ENCODE data around the gene NEAT1. TPM values are rescaled to one million over a fixed set of nuclear protein-coding genes. Genes with fewer than 3 reads are reported as not detected.
A peak's percentile ranks its signal among the peaks of the same experiment; 100 is the strongest.

The NEAT1 gene
- total RNA-seq, 4 donors from 2014 or later, result 195 to 1,623 (median 652) TPM

DNA sequence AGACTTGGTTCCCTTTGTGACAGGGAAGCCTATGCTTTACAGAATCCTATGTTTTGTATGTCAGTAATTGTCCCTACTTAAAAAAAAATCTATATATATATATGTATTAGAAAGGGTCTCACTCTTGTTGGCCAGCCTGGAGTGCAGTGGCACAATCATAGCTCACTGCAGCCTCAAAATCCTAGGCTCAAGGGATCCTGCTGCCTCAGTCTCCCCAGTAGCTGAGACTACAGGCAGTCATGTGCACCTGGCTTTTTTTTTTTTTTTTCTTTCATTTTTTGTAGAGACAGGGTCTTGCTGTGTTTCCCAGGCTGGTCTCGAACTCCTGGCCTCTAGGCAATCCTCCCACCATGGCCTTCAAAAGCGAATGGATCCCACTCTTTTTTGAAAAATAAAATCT, 2.1 kb upstream of the NEAT1 start:
- H3K4me1 ChIP-seq, result peaks cover 53 to 54% of the 10 kb centered on the region in 2 donors
- H3K36me3 ChIP-seq, result peaks cover 16 to 28% of the 10 kb centered on the region in 2 donors
- DNase-seq, result no peak
- peak overlapping the region in 1 of 3 donors; percentile 85 for H3K4me3 ChIP-seq (replicated peaks in 1 of 3)
- H3K9me3 ChIP-seq, result no peaks in the 10 kb centered on the region
- H3K27me3 ChIP-seq, result no peaks in the 10 kb centered on the region
- intact Hi-C loops (cut with DNase I), result no loop called here
- TF ChIP-seq POLR2A (IDR thresholded peaks at IDR 0.05), result no peak
- TF ChIP-seq, protein P1, sequence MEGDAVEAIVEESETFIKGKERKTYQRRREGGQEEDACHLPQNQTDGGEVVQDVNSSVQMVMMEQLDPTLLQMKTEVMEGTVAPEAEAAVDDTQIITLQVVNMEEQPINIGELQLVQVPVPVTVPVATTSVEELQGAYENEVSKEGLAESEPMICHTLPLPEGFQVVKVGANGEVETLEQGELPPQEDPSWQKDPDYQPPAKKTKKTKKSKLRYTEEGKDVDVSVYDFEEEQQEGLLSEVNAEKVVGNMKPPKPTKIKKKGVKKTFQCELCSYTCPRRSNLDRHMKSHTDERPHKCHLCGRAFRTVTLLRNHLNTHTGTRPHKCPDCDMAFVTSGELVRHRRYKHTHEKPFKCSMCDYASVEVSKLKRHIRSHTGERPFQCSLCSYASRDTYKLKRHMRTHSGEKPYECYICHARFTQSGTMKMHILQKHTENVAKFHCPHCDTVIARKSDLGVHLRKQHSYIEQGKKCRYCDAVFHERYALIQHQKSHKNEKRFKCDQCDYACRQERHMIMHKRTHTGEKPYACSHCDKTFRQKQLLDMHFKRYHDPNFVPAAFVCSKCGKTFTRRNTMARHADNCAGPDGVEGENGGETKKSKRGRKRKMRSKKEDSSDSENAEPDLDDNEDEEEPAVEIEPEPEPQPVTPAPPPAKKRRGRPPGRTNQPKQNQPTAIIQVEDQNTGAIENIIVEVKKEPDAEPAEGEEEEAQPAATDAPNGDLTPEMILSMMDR (IDR thresholded peaks at IDR 0.05), result no peak
- WGBS, 2 donors, result 77 to 91% methylated on average over 2 of the region's 2 CpGs
- H3K27ac ChIP-seq, result peak overlapping the region; percentile 98 to 100 (median 100)

DNA sequence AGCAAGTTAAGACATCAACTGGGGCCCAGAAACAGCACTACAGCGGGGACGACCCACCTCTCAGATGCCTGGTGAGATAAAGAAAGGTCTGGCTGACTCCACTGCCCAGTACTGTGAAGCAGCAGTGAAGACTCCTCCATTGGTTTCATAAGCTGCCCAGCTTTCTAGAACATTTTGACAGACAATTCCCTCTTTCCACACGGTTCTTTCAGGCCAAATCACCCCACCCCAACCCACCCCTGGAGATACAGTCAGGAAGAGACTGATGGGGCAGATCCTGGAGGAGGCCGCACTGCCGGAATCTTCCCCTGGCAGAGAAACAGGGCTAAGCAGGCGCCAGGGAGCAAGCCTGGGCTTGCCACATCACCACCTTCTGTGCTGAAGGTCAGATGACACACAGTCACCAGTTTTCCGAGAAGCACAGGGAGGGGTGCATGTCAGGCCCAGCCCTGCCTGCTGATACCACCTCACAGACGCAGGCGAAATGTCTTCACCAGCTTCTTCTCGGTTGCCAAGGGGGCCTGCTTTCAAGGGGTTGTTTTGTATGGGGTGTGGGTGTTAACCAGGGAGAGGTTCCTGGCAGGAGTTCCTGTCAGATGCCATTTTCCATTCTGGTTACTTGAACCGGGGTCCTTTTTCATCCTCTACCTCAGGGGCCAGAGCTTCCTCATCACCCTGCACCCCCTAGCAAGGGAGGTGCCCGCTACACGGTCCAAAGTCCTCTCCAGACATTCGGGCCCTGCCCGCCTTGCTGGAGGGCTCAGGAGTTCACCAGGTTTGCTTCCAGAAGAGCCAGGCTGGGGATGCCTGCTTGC, 1.4 kb upstream of the NEAT1 start:
- H3K4me1 ChIP-seq, result peaks cover 47 to 48% of the 10 kb centered on the region in 2 donors
- H3K4me3 ChIP-seq (replicated peaks in 1 of 3), result peak overlapping the region in 2 of 3 donors; percentile 36 to 85
- 5 to 14% methylated on average over 11 to 15 of the region's 15 CpGs for WGBS, 2 donors
- H3K27me3 ChIP-seq, result no peaks in the 10 kb centered on the region
- H3K27ac ChIP-seq, result peak overlapping the region; percentile 98 to 100 (median 100)
- TF ChIP-seq POLR2A (IDR thresholded peaks at IDR 0.05), result peak; percentile 38 to 81
- TF ChIP-seq, protein P1 (IDR thresholded peaks at IDR 0.05), result no peak
- no peaks in the 10 kb centered on the region for H3K9me3 ChIP-seq
- H3K36me3 ChIP-seq, result peaks cover 23 to 34% of the 10 kb centered on the region in 2 donors
- intact Hi-C loops (cut with DNase I), result no loop called here
- DNase-seq, result peak; percentile 96

DNA sequence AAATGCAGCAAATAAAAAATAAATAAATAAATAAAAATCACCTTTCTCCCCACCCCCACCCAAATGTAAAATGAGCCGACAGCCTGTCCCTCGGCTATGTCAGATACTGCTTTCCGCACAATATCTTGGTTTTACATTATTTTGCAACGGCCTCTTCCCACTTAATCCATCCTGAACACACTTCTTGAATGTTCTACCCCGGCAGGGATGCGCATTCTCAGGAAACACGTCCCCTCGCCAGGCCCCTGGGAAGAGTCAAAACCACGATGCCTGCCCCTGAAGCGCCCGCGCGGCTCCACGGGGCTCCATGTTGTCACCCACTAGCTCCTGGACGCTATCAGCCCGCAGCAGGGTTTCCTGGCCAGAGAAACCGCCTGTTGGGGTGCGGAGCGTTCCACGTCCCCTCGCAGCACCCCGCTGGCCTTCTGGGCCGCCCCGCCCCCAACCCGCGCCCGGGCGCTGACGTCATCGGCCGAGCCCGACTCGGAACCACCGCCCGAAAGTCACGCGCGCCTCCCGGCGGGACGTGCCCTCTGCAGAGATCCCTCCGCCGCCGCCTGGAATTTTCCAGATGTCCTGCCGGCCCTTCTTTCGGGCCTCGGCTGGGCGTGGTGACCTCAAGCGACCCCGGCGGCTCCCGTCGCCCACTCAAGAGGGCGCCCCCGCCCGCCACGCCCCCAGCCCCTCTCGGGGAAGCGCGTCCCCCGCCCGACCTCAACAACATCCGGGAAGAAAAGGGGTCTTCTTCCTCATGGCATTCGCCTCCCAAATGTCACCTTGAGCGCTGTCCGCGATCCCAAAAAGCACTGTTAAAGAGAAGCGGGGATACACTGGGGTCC, 585 bp upstream of the NEAT1 start:
- intact Hi-C loops (cut with DNase I), result no loop called here
- DNase-seq, result peak; percentile 97 to 99
- WGBS, 2 donors, result 1 to 2% methylated on average over 21 to 59 of the region's 68 CpGs

DNA sequence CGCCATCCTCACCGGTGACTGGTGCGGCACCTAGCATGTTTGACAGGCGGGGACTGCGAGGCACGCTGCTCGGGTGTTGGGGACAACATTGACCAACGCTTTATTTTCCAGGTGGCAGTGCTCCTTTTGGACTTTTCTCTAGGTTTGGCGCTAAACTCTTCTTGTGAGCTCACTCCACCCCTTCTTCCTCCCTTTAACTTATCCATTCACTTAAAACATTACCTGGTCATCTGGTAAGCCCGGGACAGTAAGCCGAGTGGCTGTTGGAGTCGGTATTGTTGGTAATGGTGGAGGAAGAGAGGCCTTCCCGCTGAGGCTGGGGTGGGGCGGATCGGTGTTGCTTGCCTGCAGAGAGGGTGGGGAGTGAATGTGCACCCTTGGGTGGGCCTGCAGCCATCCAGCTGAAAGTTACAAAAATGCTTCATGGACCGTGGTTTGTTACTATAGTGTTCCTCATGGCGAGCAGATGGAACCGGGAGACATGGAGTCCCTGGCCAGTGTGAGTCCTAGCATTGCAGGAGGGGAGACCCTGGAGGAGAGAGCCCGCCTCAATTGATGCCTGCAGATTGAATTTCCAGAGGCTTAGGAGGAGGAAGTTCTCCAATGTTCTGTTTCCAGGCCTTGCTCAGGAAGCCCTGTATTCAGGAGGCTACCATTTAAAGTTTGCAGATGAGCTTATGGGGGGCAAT, 1.1 kb downstream of the NEAT1 start:
- peaks cover 37 to 53% of the 10 kb centered on the region in 2 donors for H3K36me3 ChIP-seq
- no peaks in the 10 kb centered on the region for H3K9me3 ChIP-seq
- intact Hi-C loops (cut with DNase I), result no loop called here
- TF ChIP-seq, protein P1 (IDR thresholded peaks at IDR 0.05), result no peak
- TF ChIP-seq POLR2A (IDR thresholded peaks at IDR 0.05), result peak in 1 of 2 donors; percentile 53
- no peak for DNase-seq
- 1% methylated on average over 16 to 18 of the region's 19 CpGs for WGBS, 2 donors
- peak overlapping the region; percentile 66 to 94 (median 85) for H3K4me3 ChIP-seq (replicated peaks in 1 of 3)
- peak overlapping the region; percentile 98 to 100 (median 100) for H3K27ac ChIP-seq
- peaks cover 23% of the 10 kb centered on the region in 2 donors for H3K4me1 ChIP-seq
- no peaks in the 10 kb centered on the region for H3K27me3 ChIP-seq

More for the DNA sequence above, 585 bp upstream of the NEAT1 start:
- Histone ChIP-seq H3K4me1 (peaks cover 39% of the 10 kb centered on the region in 2 donors), H3K9me3 (no peaks in the 10 kb centered on the region), H3K27me3 (no peaks in the 10 kb centered on the region), H3K4me3 (replicated peaks in 1 of 3) (peak overlapping the region; percentile 66 to 94 (median 85)), H3K27ac (peak overlapping the region; percentile 98 to 100 (median 100)), H3K36me3 (peaks cover 31 to 43% of the 10 kb centered on the region in 2 donors)
- TF ChIP-seq, protein P1 (IDR thresholded peaks at IDR 0.05), result peak in 1 of 6 experiments; percentile 16
- TF ChIP-seq POLR2A (IDR thresholded peaks at IDR 0.05), result peak; percentile 79 to 84

Data from thyroid gland (tissue), 4 donors.